Stomach (tissue), 4 donors: ENCODE data around the gene CTRB2.

Source experiments
- EP300 ChIP-seq: sonication (generic); formaldehyde crosslinking; IDR thresholded peaks from one replicate; pipeline ENCODE4 v1.6.1; 2017; ENCODE audit warnings: antibody characterized with exemption
- POLR2A ChIP-seq, 4 donors: fragments of 450-650 bp; IDR thresholded peaks; one replicate each; pipeline ENCODE4 v1.6.1; 2016; ENCODE audit warnings: antibody characterized with exemption in 4 of 4, control low read depth in 2 of 4, mild to moderate bottlenecking in 1 of 4, moderate library complexity in 1 of 4
- POLR2AphosphoS5 ChIP-seq, 3 donors: sonication (generic); formaldehyde crosslinking; IDR thresholded peaks; one replicate each; pipeline ENCODE4 v1.6.1; 2016; ENCODE audit warnings: antibody characterized with exemption in 3 of 3
- TF ChIP-seq, protein P1 (sequence below), 7 experiments: fragments of 450-650 bp in 4 of 7; fragments of 200-600 bp in 3 of 7; sonication (generic) in 3 of 7; IDR thresholded peaks; one replicate each; pipeline ENCODE4 v1.5.1; 2016 to 2019; ENCODE audit warnings: antibody characterized with exemption in 7 of 7, control low read depth in 2 of 7, mild to moderate bottlenecking in 1 of 7

DNA sequence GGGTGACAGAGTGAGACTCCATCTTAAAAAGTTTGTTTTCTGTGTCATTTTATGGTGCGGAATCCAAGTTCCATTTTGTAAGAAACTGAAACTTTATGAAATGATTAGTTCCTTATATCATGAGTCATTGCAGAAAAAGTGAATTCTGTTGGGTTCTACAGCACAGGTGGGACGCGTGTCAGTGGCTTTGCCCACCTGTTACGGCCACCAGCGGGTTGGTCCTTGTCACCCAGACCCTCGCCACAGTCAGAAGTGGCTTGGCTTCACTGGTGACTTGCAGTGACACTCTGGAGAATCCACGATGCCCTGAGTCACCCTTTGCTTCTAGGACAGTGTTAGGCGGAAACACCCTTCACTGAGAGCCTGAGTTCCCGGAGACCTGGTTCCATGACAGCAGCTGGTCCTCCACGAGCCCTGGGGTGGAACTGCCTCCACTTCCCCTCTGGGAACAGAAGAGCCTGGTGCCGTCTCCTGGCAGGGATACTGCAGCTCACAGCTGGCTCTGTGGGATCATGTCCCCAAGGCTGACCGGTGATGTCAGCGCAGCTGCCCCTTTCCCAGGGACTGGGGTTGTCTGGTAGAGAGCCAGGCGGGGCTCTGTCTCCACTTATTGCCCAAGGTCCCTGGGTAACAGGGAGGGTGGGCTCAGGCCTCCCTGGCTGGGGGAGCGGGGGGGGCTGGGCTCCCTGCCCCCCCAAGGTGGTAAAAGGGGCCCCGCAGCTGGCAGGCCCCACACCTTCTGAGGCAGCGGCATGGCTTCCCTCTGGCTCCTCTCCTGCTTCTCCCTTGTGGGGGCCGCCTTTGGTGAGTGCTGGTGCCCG is 11.5 kb upstream of the CTRB2 start, which contains the start of gene CTRB1:
- TF ChIP-seq POLR2AphosphoS5 (IDR thresholded peaks at IDR 0.05) (no peak), POLR2A (IDR thresholded peaks at IDR 0.05) (no peak), EP300 (no peak)
- TF ChIP-seq, protein P1, sequence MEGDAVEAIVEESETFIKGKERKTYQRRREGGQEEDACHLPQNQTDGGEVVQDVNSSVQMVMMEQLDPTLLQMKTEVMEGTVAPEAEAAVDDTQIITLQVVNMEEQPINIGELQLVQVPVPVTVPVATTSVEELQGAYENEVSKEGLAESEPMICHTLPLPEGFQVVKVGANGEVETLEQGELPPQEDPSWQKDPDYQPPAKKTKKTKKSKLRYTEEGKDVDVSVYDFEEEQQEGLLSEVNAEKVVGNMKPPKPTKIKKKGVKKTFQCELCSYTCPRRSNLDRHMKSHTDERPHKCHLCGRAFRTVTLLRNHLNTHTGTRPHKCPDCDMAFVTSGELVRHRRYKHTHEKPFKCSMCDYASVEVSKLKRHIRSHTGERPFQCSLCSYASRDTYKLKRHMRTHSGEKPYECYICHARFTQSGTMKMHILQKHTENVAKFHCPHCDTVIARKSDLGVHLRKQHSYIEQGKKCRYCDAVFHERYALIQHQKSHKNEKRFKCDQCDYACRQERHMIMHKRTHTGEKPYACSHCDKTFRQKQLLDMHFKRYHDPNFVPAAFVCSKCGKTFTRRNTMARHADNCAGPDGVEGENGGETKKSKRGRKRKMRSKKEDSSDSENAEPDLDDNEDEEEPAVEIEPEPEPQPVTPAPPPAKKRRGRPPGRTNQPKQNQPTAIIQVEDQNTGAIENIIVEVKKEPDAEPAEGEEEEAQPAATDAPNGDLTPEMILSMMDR (IDR thresholded peaks at IDR 0.05): no peak
